Ovary (tissue), 3 donors: Measurements from ENCODE around the gene NDUFS3.

Source experiments
- EP300 ChIP-seq: sonication (generic); formaldehyde crosslinking; IDR thresholded peaks from one replicate; pipeline ENCODE4 v1.6.1; 2017; ENCODE audit warnings: antibody characterized with exemption
- POLR2A ChIP-seq: fragments of 450-650 bp; IDR thresholded peaks from one replicate; pipeline ENCODE4 v1.6.1; 2017; ENCODE audit warnings: antibody characterized with exemption, mild to moderate bottlenecking, moderate library complexity
- TF ChIP-seq, protein P1 (sequence below), 3 donors: fragments of 450-650 bp in 2 of 3; fragments of 200-600 bp in 1 of 3; IDR thresholded peaks; one replicate each; pipeline versions ENCODE4 v1.5.1 to v1.8.0; 2016 to 2022; ENCODE audit warnings: antibody characterized with exemption in 3 of 3, mild to moderate bottlenecking in 1 of 3
- donor health status: DM: no; HTN: no; CAD: no.

- no peak for TF ChIP-seq POLR2A
- TF ChIP-seq, protein P1, sequence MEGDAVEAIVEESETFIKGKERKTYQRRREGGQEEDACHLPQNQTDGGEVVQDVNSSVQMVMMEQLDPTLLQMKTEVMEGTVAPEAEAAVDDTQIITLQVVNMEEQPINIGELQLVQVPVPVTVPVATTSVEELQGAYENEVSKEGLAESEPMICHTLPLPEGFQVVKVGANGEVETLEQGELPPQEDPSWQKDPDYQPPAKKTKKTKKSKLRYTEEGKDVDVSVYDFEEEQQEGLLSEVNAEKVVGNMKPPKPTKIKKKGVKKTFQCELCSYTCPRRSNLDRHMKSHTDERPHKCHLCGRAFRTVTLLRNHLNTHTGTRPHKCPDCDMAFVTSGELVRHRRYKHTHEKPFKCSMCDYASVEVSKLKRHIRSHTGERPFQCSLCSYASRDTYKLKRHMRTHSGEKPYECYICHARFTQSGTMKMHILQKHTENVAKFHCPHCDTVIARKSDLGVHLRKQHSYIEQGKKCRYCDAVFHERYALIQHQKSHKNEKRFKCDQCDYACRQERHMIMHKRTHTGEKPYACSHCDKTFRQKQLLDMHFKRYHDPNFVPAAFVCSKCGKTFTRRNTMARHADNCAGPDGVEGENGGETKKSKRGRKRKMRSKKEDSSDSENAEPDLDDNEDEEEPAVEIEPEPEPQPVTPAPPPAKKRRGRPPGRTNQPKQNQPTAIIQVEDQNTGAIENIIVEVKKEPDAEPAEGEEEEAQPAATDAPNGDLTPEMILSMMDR (IDR thresholded peaks at IDR 0.05) = no peak
- no peak for TF ChIP-seq EP300
Measured at GRCh38 chr11:47572715-47573255, 6.1 kb upstream of the NDUFS3 start.
